CD1c-positive myeloid dendritic cell (primary cell): ENCODE measurements around the gene SPINK4.

Source experiments
- DNase-seq: peaks from one replicate; pipeline ENCODE4 v3.0.0-alpha.2; 2016; ENCODE audit errors: extremely low spot score

The SPINK4 gene

DNA sequence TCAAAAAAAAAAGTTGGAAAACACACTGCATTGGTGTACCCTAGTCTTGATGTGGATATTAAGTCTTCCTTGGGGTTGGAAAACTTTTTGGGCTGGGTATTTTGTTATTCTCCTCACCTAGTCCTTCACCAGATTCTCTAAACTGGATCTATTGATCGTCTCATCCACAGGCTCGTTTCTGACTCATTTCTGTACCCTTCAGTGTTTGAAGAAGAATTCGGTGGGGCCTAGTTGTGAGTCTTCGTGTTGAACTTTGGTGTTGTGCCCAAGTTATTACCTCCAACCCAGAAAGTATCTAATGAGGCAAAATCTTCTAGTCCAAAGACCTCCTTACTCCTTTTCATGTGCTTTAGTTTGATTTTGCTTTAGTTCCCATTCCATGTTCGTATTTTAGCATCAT, 51.9 kb downstream of the SPINK4 start:
- no peak for DNase-seq

DNA sequence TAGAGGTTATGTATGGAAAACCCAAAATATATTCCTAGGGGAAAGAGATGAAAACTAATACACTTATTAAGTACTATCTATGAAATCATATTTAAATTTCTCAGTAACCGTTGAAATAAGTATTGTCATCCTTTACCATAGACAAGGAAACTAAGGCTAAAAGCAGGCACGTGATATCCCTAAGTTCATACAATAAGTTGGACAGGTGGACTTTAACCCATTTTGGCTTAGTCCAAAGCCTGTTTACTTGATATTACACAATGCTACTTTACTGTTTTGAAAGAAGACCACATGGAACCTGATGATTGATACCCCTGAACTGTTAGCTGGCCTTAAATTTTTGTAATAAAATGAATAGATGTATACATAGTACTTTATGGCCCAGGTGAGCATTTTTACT, 53.8 kb downstream of the SPINK4 start:
- no peak for DNase-seq

DNA sequence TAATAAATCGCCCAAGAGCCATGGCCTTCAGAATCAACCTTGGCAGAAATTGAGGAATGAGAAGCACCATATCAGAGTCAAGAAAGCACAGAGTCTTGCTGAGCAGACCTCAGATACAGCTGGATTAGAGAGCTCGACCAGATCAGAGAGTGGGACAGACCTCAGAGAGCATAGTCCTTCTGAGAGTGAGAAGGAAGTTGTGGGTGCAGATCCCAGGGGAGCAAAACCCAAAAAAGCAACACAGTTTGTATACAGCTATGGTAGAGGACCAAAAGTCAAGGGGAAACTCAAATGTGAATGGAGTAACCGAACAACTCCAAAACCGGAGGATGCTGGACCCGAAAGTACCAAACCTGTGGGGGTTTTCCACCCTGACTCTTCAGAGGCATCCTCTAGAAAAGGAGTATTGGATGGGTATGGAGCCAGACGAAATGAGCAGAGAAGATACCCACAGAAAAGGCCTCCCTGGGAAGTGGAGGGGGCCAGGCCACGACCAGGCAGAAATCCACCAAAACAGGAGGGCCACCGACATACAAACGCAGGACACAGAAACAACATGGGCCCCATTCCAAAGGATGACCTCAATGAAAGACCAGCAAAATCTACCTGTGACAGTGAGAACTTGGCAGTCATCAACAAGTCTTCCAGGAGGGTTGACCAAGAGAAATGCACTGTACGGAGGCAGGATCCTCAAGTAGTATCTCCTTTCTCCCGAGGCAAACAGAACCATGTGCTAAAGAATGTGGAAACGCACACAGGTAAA, 54.9 kb downstream of the SPINK4 start:
- no peak for DNase-seq

DNA sequence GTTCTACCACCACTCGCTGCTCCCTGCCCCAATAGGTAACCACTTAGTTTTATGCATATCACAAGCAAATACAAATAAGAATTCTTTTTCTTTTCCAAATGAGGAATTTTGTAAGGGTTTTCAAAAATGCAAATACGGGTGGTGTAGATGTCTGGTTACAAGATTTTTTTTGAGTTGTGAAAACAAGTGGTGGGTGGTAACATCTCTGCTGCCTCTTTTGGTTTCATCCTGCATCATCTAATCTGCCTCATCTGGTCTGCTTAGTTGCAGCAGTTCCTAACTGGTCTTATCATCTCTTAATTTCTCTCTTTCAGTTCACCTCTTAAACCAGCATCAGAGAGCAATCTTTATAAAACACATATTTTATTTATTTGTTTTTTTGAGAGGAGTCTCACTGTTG, 55.6 kb downstream of the SPINK4 start:
- no peak for DNase-seq

DNA sequence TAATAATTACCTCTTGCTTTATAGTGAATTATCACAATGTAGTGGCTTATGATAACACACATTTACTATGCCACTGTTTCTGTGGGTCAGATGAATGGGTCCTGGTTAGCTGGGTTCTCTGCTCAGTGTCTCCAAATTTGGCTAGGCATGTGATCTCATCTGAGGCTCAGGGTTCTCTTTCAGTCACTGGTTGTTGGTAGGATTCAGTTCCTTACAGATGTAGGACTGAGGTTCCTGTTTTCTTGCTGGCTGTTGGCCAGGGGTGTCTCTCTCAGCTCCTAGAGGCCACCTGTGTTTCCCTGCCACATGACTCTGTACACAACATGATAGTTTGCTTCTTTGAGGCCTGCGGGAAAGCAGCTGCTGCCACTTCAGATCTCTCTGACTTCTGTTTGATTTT, 57.5 kb downstream of the SPINK4 start:
- DNase-seq = peak; percentile 86
